NOMO-1 (cell line): ENCODE data around the gene OR2L5.

Experiments used
- DNase-seq, 2 experiments: peaks; one replicate each; lab custom pipeline; 2025; ENCODE audit not compliant: unreplicated experiment in 2 of 2; lab: John Stamatoyannopoulos, UW

OR2L5 gene, protein sequence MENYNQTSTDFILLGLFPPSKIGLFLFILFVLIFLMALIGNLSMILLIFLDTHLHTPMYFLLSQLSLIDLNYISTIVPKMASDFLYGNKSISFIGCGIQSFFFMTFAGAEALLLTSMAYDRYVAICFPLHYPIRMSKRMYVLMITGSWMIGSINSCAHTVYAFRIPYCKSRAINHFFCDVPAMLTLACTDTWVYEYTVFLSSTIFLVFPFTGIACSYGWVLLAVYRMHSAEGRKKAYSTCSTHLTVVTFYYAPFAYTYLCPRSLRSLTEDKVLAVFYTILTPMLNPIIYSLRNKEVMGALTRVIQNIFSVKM

DNA sequence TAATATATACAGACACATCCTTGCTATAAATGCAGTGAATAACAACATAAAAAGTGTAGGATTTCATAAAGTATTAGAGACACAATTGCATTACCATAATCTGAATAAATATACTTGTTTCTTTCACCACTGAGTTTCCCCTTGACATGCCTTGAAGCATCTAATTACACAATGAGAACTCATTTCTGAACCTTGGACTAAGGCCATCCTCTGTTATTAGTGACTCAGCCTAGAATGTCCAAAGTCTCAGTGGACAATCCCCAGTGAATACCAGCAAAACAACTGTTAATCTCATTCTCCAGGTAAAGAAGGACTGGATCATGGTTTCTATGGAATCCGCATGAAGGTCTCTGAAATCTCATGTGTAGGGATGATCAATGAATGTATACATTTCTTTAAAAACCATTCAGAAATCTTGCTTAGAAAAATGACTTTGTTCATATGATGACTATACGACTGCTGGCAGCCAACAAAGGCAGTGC, at the start of gene OR2L5:
OR2L5 (plus strand) TSS at position 432 of the 482 bp plus-strand sequence. CDS start 8,288 bp downstream, outside the sequence.
- no peak for DNase-seq

DNA sequence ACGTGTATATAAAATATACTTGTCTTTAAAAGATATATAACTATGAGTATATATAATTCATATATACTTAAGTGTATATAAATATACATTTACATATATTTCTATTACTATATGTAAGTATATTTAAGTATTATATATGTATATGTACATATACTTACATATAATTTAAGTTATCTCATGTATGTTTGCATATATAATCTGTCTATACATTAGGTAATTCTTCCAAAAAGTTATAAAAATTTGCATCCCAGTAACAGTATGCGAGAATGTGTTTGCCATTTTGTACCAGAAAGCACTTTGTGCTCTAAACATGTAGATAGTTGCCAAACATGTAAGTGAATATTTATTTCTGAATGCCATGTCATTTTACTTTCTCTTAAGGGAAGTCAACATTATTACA, 48.5 kb upstream of the OR2L5 start, which contains the start of gene OR2AK2:
OR2AK2 (plus strand) TSS at position 301 of the 400 bp plus-strand sequence. CDS start 144 bp downstream, outside the sequence.
- DNase-seq, result no peak

DNA sequence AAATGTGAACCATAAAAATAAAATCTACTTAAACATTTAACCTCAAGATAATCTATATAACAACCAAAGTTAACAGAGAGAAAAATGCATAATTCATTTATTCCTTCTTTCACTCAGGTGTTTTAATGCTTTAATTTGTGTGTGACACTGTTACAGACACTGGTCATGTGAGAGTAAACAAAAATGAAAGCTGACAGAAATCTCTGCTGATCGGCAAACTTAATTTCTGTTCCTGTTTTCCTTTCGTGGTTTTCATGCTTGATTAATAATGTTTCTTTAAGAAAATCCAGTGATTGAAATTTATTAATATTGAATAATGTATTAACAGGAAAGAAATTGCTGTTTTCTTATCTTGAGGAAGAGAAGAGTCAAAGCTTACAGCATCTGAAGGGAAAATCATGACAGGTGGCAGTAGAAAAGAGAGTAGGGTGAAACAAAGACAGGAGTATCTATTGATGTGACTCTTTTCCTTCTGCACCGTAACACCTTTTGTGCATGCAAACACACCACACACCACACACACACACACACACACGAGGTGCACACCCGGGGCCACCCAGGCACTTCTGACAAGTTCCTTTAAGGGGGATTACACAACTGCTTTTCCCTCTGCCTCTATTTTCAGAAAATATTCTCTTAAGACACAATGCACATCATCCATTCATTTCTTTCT, 46.8 kb upstream of the OR2L5 start:
- no peak for DNase-seq

DNA sequence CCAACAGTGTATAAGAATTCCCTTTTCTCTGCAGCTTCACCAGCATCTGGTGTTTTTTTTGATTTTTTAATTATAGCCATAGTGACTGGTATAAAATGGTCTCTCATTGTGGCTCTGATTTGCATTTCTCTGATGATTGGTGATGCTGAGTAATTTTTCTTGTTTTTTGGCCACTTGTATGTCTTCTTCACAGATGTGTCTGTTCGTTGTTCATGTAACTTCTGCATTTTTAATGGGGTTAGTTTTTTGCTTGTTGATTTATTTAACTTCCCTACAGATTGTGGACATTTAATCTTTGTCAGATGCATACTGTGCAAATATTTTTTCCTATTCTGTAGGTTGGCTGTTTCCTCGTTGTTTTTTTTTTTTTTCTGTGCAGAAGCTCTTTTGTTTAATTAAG, 20.5 kb upstream of the OR2L5 start:
- DNase-seq, result no peak

DNA sequence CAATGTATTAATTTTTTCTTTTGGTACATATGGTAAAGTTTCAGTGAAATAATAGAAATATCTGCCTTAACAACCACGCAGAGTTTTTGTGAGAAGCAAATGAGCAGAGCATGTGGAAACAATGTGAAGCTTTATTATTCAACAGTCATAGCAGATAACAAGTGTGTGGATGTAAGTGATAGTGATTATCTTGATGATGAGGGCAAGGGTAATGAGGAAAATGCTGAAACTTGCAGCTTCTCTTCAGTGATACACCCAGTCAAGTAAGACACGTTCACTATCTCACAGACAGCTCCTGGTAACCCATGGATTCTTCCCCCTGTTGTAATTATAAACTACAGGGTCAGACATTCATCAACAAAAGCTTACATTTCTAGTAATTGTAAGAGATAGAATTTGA, 14.6 kb upstream of the OR2L5 start:
- DNase-seq, result no peak

DNA sequence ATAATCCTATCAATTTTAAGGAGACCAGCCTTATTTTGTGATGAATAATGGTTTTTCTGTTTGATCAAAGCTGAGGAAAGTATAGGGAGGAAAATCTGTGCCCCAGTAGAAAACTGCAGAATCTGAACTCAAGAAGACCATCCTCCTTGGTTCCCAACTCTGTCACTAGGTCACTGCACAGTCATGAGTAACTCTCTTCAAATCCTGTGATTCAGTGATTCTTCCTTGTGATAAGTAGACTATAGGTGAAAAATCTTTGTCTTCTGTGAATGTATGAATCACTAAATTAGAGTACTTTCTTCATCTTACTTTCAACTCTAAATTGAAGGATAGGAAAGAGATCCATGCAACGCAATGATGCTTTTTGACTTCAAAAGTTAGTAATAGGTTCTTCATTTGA, 13.3 kb upstream of the OR2L5 start:
- no peak for DNase-seq

DNA sequence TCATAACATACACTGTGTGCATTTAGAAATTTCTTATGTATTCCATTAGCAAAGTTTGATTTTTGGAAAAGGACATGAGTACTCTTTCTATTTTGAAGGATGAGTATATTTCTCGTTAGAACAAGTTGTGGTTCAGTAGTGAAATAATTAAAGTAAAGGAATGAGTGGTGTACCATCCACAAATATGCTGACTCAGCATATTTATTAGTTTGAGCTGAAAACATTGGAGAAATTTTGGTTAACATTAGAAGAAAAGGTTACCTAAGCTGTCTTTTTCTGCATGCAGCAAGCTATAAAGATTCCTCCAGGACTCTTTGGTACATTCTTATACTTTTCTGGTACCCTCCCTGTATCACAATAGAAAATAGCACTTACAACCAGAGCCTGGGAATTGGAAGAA, 5.7 kb upstream of the OR2L5 start:
- DNase-seq, result no peak

DNA sequence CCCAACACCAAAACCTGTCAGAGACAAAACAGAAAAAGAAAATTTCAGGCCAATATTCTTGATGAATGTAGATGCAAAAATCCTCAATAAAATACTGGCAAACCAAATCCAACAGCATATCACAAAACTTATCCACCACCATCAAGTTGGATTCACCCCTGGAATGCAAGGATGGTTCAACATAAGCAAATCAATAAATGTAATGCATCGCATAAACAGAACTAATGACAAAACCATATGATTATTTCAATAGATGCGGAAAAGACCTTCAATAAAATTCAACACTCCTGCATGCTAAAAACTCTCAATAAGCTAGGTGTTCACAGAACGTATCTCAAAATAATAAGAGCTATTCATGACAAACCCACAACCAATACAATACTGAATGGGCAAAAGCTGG, 3.8 kb upstream of the OR2L5 start:
- DNase-seq, result no peak

DNA sequence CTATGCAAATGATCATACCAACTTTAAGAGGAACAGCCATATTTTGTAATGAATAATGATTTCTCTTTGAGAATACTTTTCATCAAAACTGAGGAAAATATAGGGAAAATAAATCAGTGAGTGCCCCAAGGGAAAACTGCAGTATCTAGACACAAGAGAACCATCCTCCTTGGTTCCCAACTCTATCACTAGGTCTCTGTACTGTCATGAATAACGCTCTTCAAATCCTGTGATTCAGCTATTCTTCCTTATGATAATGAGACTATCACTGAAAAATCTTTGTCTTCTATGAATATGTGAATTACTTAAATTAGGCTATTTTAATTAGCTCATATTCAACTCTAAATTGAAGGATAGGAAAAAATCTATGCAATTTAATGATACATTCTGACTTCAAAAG, 2.3 kb downstream of the OR2L5 start:
- no peak for DNase-seq

DNA sequence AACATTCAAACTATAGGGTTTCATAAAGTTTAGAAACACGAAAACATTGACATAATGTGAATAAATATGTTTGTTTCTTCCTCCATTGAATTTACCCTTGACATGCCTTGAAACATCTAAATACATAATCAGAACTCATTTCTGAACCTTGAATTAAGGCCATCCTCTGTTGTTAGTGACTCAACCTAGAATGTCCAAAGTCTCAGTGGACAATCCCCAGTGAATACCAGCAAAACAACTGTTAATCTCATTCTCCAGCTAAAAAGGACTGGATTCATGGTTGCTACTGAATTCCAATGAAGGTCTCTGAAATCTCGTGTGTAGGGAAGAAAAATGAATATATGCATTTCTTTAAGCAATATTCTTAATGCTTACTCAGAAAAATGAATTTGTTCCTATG, 16.3 kb downstream of the OR2L5 start, which contains the start of gene OR2L2:
OR2L2 (plus strand) TSS at position 301 of the 400 bp plus-strand sequence. CDS start 8,198 bp downstream, outside the sequence.
- no peak for DNase-seq

DNA sequence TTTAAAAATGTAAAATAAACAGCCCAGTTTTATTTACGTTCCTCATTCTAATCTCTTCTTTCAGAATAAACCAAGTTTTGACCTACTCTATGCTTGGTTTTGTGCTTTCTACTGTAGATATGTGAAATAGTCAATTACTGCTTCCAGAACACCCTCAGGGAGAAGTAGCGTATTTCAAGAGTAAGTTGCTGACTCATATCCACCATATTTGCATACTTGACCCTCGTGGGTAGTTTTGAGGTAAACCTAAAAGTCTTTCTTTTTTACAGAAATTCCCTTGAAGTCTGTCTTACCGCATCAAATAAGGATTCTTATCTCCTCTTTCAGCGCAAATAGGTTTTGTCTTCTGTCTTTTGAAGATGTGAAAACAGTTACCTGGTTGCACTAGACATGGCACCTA, 31.7 kb downstream of the OR2L5 start:
- no peak for DNase-seq

DNA sequence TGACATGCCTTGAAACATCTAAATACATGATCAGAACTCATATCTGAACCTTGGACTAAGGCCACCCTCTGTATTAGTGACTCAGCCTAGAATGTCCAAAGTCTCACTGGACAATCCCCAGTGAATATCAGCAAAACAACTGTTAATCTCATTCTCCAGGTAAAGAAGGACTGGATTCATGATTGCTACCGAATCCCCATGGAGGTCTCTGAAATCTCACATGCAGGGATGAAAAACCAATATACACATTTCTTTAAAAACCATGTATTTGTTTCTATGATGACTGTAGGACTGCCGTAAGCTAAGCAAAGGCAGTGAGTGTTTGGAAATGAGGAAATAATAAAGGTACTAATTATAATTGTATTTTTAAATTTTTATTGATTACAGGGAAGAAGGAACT, 33.1 kb downstream of the OR2L5 start, which contains the start of gene OR2L3:
OR2L3 (plus strand) TSS at position 301 of the 400 bp plus-strand sequence. CDS start 13,846 bp downstream, outside the sequence.
- DNase-seq, result no peak

DNA sequence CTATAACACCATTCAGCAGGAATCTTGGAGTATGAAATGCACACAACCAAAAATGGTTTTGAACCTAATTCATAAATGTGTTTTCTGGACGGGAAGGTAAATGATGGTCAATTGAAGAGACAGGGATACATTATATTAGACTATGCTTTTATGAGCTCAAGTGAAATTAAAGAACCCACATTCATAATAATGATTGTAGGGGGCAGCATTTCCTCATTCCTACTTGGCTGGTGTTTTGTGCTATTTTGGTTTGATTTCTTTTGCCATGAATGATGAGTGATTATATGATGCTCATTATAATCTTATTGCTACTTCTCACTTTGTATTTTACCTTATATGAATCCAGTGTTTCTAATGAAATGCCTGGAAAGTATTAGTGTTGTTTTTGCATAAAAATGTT, 33.5 kb downstream of the OR2L5 start:
- no peak for DNase-seq

DNA sequence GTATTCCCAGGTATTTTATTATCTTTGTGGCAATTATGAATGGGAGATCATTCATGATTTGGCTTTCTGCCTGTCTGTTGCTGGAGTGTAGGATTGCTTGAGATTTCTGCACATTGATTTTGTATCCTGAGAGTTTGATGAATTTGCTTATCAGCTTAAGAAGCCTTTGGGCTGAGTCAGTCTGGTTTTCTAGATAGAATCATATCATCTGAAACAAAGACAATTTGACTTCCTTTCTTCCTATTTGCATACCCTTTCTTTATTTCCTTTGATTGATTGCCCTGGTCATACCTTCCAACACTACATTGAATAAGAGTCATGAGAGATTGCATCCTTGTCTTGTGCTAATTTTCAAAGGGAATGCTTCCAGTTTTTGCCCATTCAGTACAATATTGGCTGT, 41.2 kb downstream of the OR2L5 start:
- DNase-seq, result no peak

DNA sequence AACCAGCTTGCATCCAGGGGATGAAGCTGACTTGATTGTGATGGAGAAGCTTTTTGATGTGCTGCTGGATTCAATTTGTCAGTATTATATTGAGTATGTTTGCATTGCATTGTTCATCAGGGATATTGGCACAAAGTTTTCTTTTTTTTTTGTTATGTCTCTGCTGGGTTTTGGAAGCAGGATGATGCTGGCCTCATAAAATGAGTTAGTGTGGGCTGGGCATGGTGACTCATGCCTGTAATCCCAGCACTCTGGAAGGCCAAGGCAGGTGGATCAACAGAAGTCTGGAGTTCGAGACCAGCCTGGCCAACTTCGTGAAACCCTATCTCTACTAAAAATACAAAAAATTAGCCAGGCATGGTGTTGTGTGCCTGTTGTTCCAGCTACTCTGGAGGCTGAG, 41.8 kb downstream of the OR2L5 start:
- DNase-seq, result no peak

DNA sequence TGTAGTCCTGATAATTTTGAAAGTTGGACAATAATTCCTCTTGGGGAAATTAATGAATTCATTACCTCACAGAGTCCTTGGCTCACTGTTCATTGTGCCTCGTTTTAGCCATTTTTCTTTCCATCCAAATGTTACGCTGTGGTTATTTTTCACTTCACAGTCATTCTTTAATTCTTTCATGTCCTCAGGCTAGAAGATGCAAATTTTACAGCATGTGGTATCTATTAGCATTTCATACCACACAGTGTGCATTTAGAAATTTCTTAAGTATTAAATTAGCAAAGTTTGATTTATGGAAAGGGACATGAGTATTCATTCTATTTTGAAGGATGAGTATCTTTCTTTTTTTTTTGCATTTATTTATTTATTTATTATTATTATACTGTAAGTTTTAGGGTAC, 51.6 kb downstream of the OR2L5 start:
- no peak for DNase-seq

DNA sequence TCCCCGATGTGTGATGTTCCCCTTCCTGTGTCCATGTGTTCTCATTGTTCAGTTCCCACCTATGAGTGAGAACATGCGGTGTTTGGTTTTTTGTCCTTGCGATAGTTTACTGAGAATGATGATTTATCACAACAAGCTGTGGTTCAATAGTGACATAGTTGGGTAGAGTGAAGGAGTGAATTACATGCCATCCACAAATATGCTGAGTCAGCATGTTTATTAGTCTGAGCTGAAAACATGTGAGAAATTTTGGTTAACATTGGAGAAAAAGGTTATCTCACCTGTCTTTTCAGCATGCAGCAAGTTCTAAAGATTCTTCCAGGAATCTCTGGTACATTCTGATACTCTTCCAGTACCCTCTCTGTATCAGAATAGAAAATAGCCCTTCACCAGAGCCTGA, 52.1 kb downstream of the OR2L5 start:
- DNase-seq, result no peak
